Measurements from ENCODE around the gene FAM234B.

- no peak for TF ChIP-seq CTCF (IDR thresholded peaks at IDR 0.05)
- TF ChIP-seq POLR2A (IDR thresholded peaks at IDR 0.05) = no peak
Observed at GRCh38 chr12:13030541-13031291, 13.5 kb upstream of the FAM234B start.
